HG03103 (cell line): ENCODE results near the gene COL6A2.

Experiments
- ATAC-seq: cut with Tn5 transposase; IDR thresholded peaks from one replicate; pipeline ENCODE4 v1.9.1; 2021; ENCODE audit warnings: low read depth; ENCODE audit not compliant: unreplicated experiment

COL6A2 gene

GRCh38 chr21:46122758-46123683 is 25.1 kb downstream of the COL6A2 start:
- ATAC-seq = no peak

- ATAC-seq = no peak
These were observed 26.4 kb downstream of the COL6A2 start for GRCh38 chr21:46124083-46124925.

- ATAC-seq = no peak
These were observed 27.3 kb downstream of the COL6A2 start for GRCh38 chr21:46124926-46125845.

- ATAC-seq = no peak
These were observed 28.0 kb downstream of the COL6A2 start for GRCh38 chr21:46125846-46126301.

- ATAC-seq = no peak
These were observed 28.7 kb downstream of the COL6A2 start for GRCh38 chr21:46126309-46127238.

GRCh38 chr21:46127239-46128105 is 29.6 kb downstream of the COL6A2 start:
- no peak for ATAC-seq

GRCh38 chr21:46128106-46128932 is 30.4 kb downstream of the COL6A2 start:
- no peak for ATAC-seq

- ATAC-seq = no peak
These were observed 31.1 kb downstream of the COL6A2 start for GRCh38 chr21:46128933-46129571.

GRCh38 chr21:46129846-46130651 is 32.1 kb downstream of the COL6A2 start:
- ATAC-seq = no peak

- ATAC-seq = no peak
These were observed 33.1 kb downstream of the COL6A2 start for GRCh38 chr21:46130831-46131587.

- ATAC-seq = no peak
These were observed 33.6 kb downstream of the COL6A2 start for GRCh38 chr21:46131588-46131837.

- no peak for ATAC-seq
These were observed 34.1 kb downstream of the COL6A2 start for GRCh38 chr21:46131838-46132651.

- ATAC-seq = no peak
These were observed 38.0 kb downstream of the COL6A2 start for GRCh38 chr21:46135782-46136395.

- ATAC-seq = no peak
These were observed 38.9 kb downstream of the COL6A2 start for GRCh38 chr21:46136739-46137349.
